CD8-positive, alpha-beta memory T cell (primary cell): Measurements from ENCODE around the gene MUC22. TPM values are rescaled to one million over a fixed set of nuclear protein-coding genes. Genes with fewer than 3 reads are reported as not detected.
A peak's percentile ranks its signal among the peaks of the same experiment; 100 is the strongest.

Experiments used
- CTCF ChIA-PET: fragments of 350-600 bp; sonication (Branson Sonifier 250); formaldehyde crosslinking; loops from one replicate; lab custom pipeline; 2021; ENCODE audit warnings: antibody characterized with exemption; lab: Charles Lee
- POLR2A ChIA-PET: fragments of 350-600 bp; sonication (Branson Sonifier 250); formaldehyde crosslinking; loops from one replicate; lab custom pipeline; 2021; ENCODE audit warnings: antibody characterized with exemption; lab: Charles Lee
- DNase-seq, 5 donors: peaks; one replicate each; pipeline versions ENCODE4 v3.0.0 to v3.0.0-alpha.2; 2020 to 2022; ENCODE audit warnings: mixed read lengths in 1 of 5
- H3K27ac ChIP-seq: one replicate; pipeline ENCODE4 v1.7.0; 2013; ENCODE audit warnings: low read depth, mild to moderate bottlenecking, low read length, moderate library complexity
- H3K27me3 ChIP-seq: 2 replicates; pipeline ENCODE4 v1.7.0; 2013; ENCODE audit warnings: low read length, mild to moderate bottlenecking; ENCODE audit not compliant: insufficient read depth, poor library complexity, severe bottlenecking
- H3K36me3 ChIP-seq: 2 replicates; pipeline ENCODE4 v1.7.0; 2013; ENCODE audit warnings: mild to moderate bottlenecking, low read length, moderate library complexity; ENCODE audit not compliant: insufficient read depth
- H3K4me1 ChIP-seq: 2 replicates; pipeline ENCODE4 v1.7.0; 2013; ENCODE audit warnings: mild to moderate bottlenecking, low read length, moderate library complexity; ENCODE audit not compliant: insufficient read depth
- H3K4me3 ChIP-seq: 2 replicates; pipeline ENCODE4 v1.7.0; 2013; ENCODE audit warnings: mild to moderate bottlenecking, low read length
- H3K9me3 ChIP-seq: 2 replicates; pipeline ENCODE4 v1.7.0; 2013; ENCODE audit warnings: mild to moderate bottlenecking, low read length
- H3K27ac Mint-ChIP-seq, 8 donors: one replicate each; pipeline ENCODE4 v1.8.0; 2020 to 2021; ENCODE audit warnings: mixed read lengths in 8 of 8, mild to moderate bottlenecking in 6 of 8, inconsistent platforms in 3 of 8, moderate library complexity in 3 of 8
- H3K27me3 Mint-ChIP-seq, 2 donors: one replicate each; pipeline ENCODE4 v1.8.0; 2020 to 2021; ENCODE audit warnings: mixed read lengths in 2 of 2, mild to moderate bottlenecking in 1 of 2, moderate library complexity in 1 of 2
- H3K36me3 Mint-ChIP-seq, 3 donors: one replicate each; pipeline ENCODE4 v1.8.0; 2020 to 2021; ENCODE audit warnings: mixed read lengths in 3 of 3, inconsistent platforms in 1 of 3, mild to moderate bottlenecking in 1 of 3
- H3K4me1 Mint-ChIP-seq, 3 donors: one replicate each; pipeline ENCODE4 v1.8.0; 2020 to 2021; ENCODE audit warnings: mixed read lengths in 3 of 3, inconsistent platforms in 1 of 3, mild to moderate bottlenecking in 1 of 3
- H3K4me3 Mint-ChIP-seq, 7 donors: one replicate each; pipeline ENCODE4 v1.8.0; 2020 to 2021; ENCODE audit warnings: mixed read lengths in 7 of 7, mild to moderate bottlenecking in 6 of 7, moderate library complexity in 4 of 7, inconsistent platforms in 2 of 7
- H3K9me3 Mint-ChIP-seq, 5 donors: one replicate each; pipeline ENCODE4 v1.8.0; 2020 to 2022; ENCODE audit warnings: mixed read lengths in 5 of 5, mild to moderate bottlenecking in 3 of 5, moderate library complexity in 2 of 5, inconsistent platforms in 1 of 5
- polyA plus RNA-seq: library from polyadenylated mRNA; unstranded; fragments of 300-500 nt; fragmentation: Illumina TruSeq; gene quantifications from one replicate; pipeline ENCODE4 v1.2.3, GENCODE V29; 2021
- total RNA-seq, 2 experiments: library from RNA; stranded (reverse); gene quantifications; one replicate each; pipeline ENCODE4 v1.2.3, GENCODE V29; 2021

MUC22 gene
- total and polyA plus RNA-seq, 3 experiments from 2014 or later: not detected

DNA sequence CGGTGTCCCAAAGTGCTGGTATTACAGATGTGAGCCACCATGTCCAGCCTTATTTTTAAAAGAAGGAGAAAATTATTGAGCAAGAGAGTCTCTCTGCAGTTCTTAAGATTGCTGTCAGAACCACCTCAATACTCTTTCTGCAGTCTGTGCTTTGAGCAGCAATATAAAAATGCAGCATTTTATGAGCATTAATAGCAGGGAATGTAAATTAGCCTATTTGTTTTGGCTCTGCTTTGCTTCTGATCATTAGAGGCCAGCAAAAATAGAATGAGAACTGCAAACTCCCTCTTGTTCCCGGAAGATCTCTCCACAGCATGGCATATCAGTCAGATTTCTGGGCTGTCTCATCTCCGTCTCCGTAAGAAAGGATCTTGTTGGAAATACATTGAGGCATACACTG, 66.3 kb downstream of the MUC22 start:
- no peak overlapping the region for H3K4me3 Mint-ChIP-seq
- peaks cover 2 to 9% (median 9%) of the 10 kb centered on the region in 3 donors for H3K4me1 Mint-ChIP-seq

GRCh38 chr6:31079656-31080261, 69.5 kb downstream of the MUC22 start:
- Mint-ChIP-seq H3K9me3 (no peaks in the 10 kb centered on the region), H3K36me3 (no peaks in the 10 kb centered on the region), H3K4me3 (peak overlapping the region in 6 of 7 donors; percentile 63 to 88 (median 72)), H3K27ac (peak overlapping the region in 3 of 8 donors; percentile 36 to 57 (median 38)), H3K27me3 (peaks cover 3 to 5% of the 10 kb centered on the region in 2 donors), H3K4me1 (peaks cover 2 to 9% (median 9%) of the 10 kb centered on the region in 3 donors)
- CTCF ChIA-PET: interaction anchor here (0.6 to 5.7 kb wide), 33 partner anchors 8 to 401 kb away, joined by 3 to 33 read pairs (median 4); partner anchors contain the start of gene VARS2
- Histone ChIP-seq H3K27ac (no peak overlapping the region), H3K4me1 (peaks cover 5% of the 10 kb centered on the region), H3K9me3 (no peaks in the 10 kb centered on the region), H3K36me3 (no peaks in the 10 kb centered on the region), H3K27me3 (no peaks in the 10 kb centered on the region), H3K4me3 (peak overlapping the region; percentile 37)
- peak; percentile 36 to 71 (median 49) for DNase-seq
- POLR2A ChIA-PET: interaction anchor here (1.0 to 1.1 kb wide), 2 partner anchors 14 to 260 kb away, joined by 4 read pairs; no protein-coding TSS in a partner anchor

More for the DNA sequence above, 66.3 kb downstream of the MUC22 start:
- Mint-ChIP-seq H3K27ac (no peak overlapping the region), H3K9me3 (no peaks in the 10 kb centered on the region), H3K36me3 (no peaks in the 10 kb centered on the region), H3K27me3 (peaks cover 2 to 4% of the 10 kb centered on the region in 2 donors)
- no peak overlapping the region for H3K27ac ChIP-seq
- H3K36me3 ChIP-seq: no peaks in the 10 kb centered on the region
- H3K4me3 ChIP-seq: no peak overlapping the region
- ChIA-PET CTCF (no interaction called here), POLR2A (no interaction called here)
- H3K4me1 ChIP-seq: peaks cover 5% of the 10 kb centered on the region
- DNase-seq: no peak
- H3K9me3 ChIP-seq: no peaks in the 10 kb centered on the region
- no peaks in the 10 kb centered on the region for H3K27me3 ChIP-seq

DNA sequence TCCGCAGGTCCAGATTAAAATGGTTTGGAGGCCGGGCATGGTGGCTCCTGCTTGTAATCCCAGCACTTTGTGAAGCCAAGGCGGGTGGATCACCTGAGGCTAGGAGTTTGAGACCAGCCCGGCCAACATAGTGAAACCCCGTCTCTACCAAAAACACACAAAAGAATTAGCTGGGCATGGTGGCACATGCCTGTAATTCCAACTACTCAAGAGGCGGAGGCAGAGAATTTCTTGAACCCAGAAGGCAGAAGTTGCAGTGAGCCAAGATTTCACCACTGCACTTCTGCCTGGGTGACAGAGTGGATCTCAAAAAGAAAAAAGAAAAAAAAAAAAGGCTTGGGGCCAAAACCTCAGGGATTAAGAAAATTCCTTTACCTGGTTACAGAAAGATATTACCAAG, 71.6 kb downstream of the MUC22 start:
- H3K4me1 ChIP-seq: peaks cover 5% of the 10 kb centered on the region
- H3K27ac ChIP-seq: no peak overlapping the region
- H3K27me3 Mint-ChIP-seq: peaks cover 4 to 15% of the 10 kb centered on the region in 2 donors
- no peak overlapping the region for H3K4me3 Mint-ChIP-seq
- no peaks in the 10 kb centered on the region for H3K36me3 Mint-ChIP-seq
- H3K4me1 Mint-ChIP-seq: peaks cover 2 to 9% (median 9%) of the 10 kb centered on the region in 3 donors
- H3K4me3 ChIP-seq: no peak overlapping the region
- no peaks in the 10 kb centered on the region for H3K9me3 ChIP-seq
- no peaks in the 10 kb centered on the region for H3K36me3 ChIP-seq
- H3K9me3 Mint-ChIP-seq: no peaks in the 10 kb centered on the region
- DNase-seq: no peak
- H3K27me3 ChIP-seq: no peaks in the 10 kb centered on the region
- ChIA-PET POLR2A (no interaction called here), CTCF (interaction anchor here (5.7 kb wide), 1 partner anchor 12 kb away, joined by 33 read pairs; no protein-coding TSS in a partner anchor)
- H3K27ac Mint-ChIP-seq: no peak overlapping the region

- H3K9me3 ChIP-seq: no peaks in the 10 kb centered on the region
- Mint-ChIP-seq H3K36me3 (no peaks in the 10 kb centered on the region), H3K4me1 (peaks cover 2 to 13% (median 9%) of the 10 kb centered on the region in 3 donors), H3K4me3 (peak overlapping the region in 1 of 7 donors; percentile 48), H3K9me3 (no peaks in the 10 kb centered on the region), H3K27me3 (peaks cover 2 to 18% of the 10 kb centered on the region in 2 donors), H3K27ac (no peak overlapping the region)
- peak in 1 of 5 donors; percentile 11 for DNase-seq
- POLR2A ChIA-PET: no interaction called here
- no peaks in the 10 kb centered on the region for H3K27me3 ChIP-seq
- no peak overlapping the region for H3K27ac ChIP-seq
- CTCF ChIA-PET: interaction anchor here (0.8 to 5.7 kb wide), 5 partner anchors 10 to 255 kb away, joined by 3 to 33 read pairs (median 3); no protein-coding TSS in a partner anchor
- peaks cover 9% of the 10 kb centered on the region for H3K4me1 ChIP-seq
- no peaks in the 10 kb centered on the region for H3K36me3 ChIP-seq
- H3K4me3 ChIP-seq: no peak overlapping the region
Observed at GRCh38 chr6:31083742-31084354, 73.6 kb downstream of the MUC22 start.

Other genes starting within 250 kb of the MUC22 start
- 10 to 100 TPM; 10.1 to 10.5 TPM for gene DDR1, start 126.0 kb upstream of the MUC22 start, total RNA-seq
- 1.2 TPM for gene DDR1, start 126.0 kb upstream of the MUC22 start, polyA plus RNA-seq
- gene GTF2H4, start 102.3 kb upstream of the MUC22 start, total RNA-seq: 10 to 100 TPM; 48.2 to 55.3 TPM
- 7.5 TPM for gene GTF2H4, start 102.3 kb upstream of the MUC22 start, polyA plus RNA-seq
- gene VARS2, start 96.2 kb upstream of the MUC22 start, total RNA-seq: 10 to 100 TPM; 82.4 to 86.0 TPM
- 16.2 TPM for gene VARS2, start 96.2 kb upstream of the MUC22 start, polyA plus RNA-seq
- not detected for gene SFTA2, start 78.3 kb upstream of the MUC22 start, total RNA-seq
- not detected for gene SFTA2, start 78.3 kb upstream of the MUC22 start, polyA plus RNA-seq
- not detected for gene MUCL3, start 69.5 kb upstream of the MUC22 start, total RNA-seq
- not detected for gene MUCL3, start 69.5 kb upstream of the MUC22 start, polyA plus RNA-seq
- gene MUC21, start 26.8 kb upstream of the MUC22 start, total RNA-seq: not detected
- not detected for gene MUC21, start 26.8 kb upstream of the MUC22 start, polyA plus RNA-seq
- gene C6orf15, start 102.1 kb downstream of the MUC22 start, total RNA-seq: not detected
- gene C6orf15, start 102.1 kb downstream of the MUC22 start, polyA plus RNA-seq: not detected
- gene PSORS1C1, start 104.3 kb downstream of the MUC22 start, total RNA-seq: not detected
- not detected for gene PSORS1C1, start 104.3 kb downstream of the MUC22 start, polyA plus RNA-seq
- gene CDSN, start 110.0 kb downstream of the MUC22 start, total RNA-seq: not detected
- gene CDSN, start 110.0 kb downstream of the MUC22 start, polyA plus RNA-seq: not detected
- gene PSORS1C2, start 128.6 kb downstream of the MUC22 start, total RNA-seq: not detected
- not detected for gene PSORS1C2, start 128.6 kb downstream of the MUC22 start, polyA plus RNA-seq
- gene CCHCR1, start 147.3 kb downstream of the MUC22 start, total RNA-seq: 10 to 100 TPM; 45.9 to 46.1 TPM
- gene CCHCR1, start 147.3 kb downstream of the MUC22 start, polyA plus RNA-seq: 7.4 TPM
- gene TCF19, start 148.1 kb downstream of the MUC22 start, total RNA-seq: 100 to 1,000 TPM; 102 to 103 TPM
- gene TCF19, start 148.1 kb downstream of the MUC22 start, polyA plus RNA-seq: 11.6 TPM
- gene POU5F1, start 160.2 kb downstream of the MUC22 start, total RNA-seq: not detected
- gene POU5F1, start 160.2 kb downstream of the MUC22 start, polyA plus RNA-seq: not detected